Prostate gland (tissue), 2 donors: ENCODE measurements around the gene GRIP2. TPM values are rescaled to one million over a fixed set of nuclear protein-coding genes. Genes with fewer than 3 reads are reported as not detected.

ENCODE experiments used
- DNase-seq: peaks from one replicate; pipeline ENCODE4 v3.0.0-alpha.2; 2019; ENCODE audit warnings: low spot score
- H3K27ac ChIP-seq, 2 donors: fragments of 200-600 bp; sonication (generic); 2 replicates each; pipeline ENCODE4 v1.5.1; 2017 to 2019
- H3K27me3 ChIP-seq: fragments of 200-600 bp; sonication (generic); replicated peaks from 2 replicates; pipeline ENCODE4 v1.5.1; 2019; ENCODE audit not compliant: insufficient read depth
- H3K36me3 ChIP-seq, 2 donors: fragments of 200-600 bp; sonication (generic); 1 replicate in 1 of 2; 2 replicates in 1 of 2; pipeline versions ENCODE4 v1.5.1 to v1.8.1; 2017 to 2019
- H3K4me1 ChIP-seq: fragments of 200-600 bp; sonication (generic); replicated peaks from 2 replicates; pipeline ENCODE4 v1.5.1; 2019
- H3K4me3 ChIP-seq, 2 donors: fragments of 200-600 bp; sonication (generic); 2 replicates each; pipeline ENCODE4 v1.5.1; 2017 to 2019
- H3K9me3 ChIP-seq: fragments of 200-600 bp; sonication (generic); 2 replicates; pipeline ENCODE4 v1.5.1; 2017
- CTCF ChIP-seq, 4 experiments: fragments of 200-600 bp in 2 of 4; fragments of 450-650 bp in 2 of 4; sonication (generic) in 2 of 4; IDR thresholded peaks; 1 replicate in 3 of 4; 2 replicates in 1 of 4; pipeline ENCODE4 v1.5.1; 2016 to 2019; ENCODE audit warnings: antibody characterized with exemption in 4 of 4, mild to moderate bottlenecking in 2 of 4, moderate library complexity in 2 of 4
- POLR2A ChIP-seq: fragments of 450-650 bp; IDR thresholded peaks from one replicate; pipeline ENCODE4 v1.6.1; 2016; ENCODE audit warnings: antibody characterized with exemption, mild to moderate bottlenecking
- POLR2AphosphoS5 ChIP-seq: sonication (generic); formaldehyde crosslinking; IDR thresholded peaks from one replicate; pipeline ENCODE4 v1.6.1; 2017; ENCODE audit warnings: antibody characterized with exemption
- WGBS: methylation state at CpG from one replicate; pipeline ENCODE4 v1.1.5; 2018; 5-methylcytosine and 5-hydroxymethylcytosine counted together
- intact Hi-C: fragments of 100-400 bp; cut with DNase I; formaldehyde crosslinking; loops from one replicate; pipeline ENCODE4 v1.14.2; 2022
- total RNA-seq, 2 donors: library from RNA; depleted of rRNA; stranded (reverse); fragments of >200 nt; gene quantifications; one replicate each; pipeline ENCODE4 v1.1.0, GENCODE V29; 2016

The GRIP2 gene
- total RNA-seq, 2 donors from 2014 or later, result 0.27 to 0.62 TPM

- WGBS, result 37% methylated on average over 16 of the region's 22 CpGs
- Histone ChIP-seq H3K4me1 (no peaks in the 10 kb centered on the region), H3K36me3 (no peaks in the 10 kb centered on the region), H3K27me3 (no peaks in the 10 kb centered on the region), H3K27ac (no peak overlapping the region), H3K4me3 (no peak overlapping the region), H3K9me3 (no peaks in the 10 kb centered on the region)
- DNase-seq, result no peak
- intact Hi-C loops, result no loop called here
- TF ChIP-seq POLR2AphosphoS5 (no peak), POLR2A (no peak), CTCF (IDR thresholded peaks at IDR 0.05) (no peak)
Measured at GRCh38 chr3:14555835-14556234, 15.7 kb upstream of the GRIP2 start.

GRCh38 chr3:14554715-14555114 is 14.6 kb upstream of the GRIP2 start:
- Histone ChIP-seq H3K27me3 (no peaks in the 10 kb centered on the region), H3K4me3 (no peak overlapping the region), H3K27ac (no peak overlapping the region), H3K9me3 (no peaks in the 10 kb centered on the region), H3K4me1 (no peaks in the 10 kb centered on the region), H3K36me3 (no peaks in the 10 kb centered on the region)
- WGBS, result 100% methylated on average over 3 of the region's 3 CpGs
- intact Hi-C loops, result no loop called here
- TF ChIP-seq POLR2AphosphoS5, result no peak
- TF ChIP-seq POLR2A, result no peak
- DNase-seq, result no peak

- Histone ChIP-seq H3K9me3 (no peaks in the 10 kb centered on the region), H3K4me1 (no peaks in the 10 kb centered on the region), H3K27me3 (no peaks in the 10 kb centered on the region), H3K36me3 (no peaks in the 10 kb centered on the region), H3K4me3 (no peak overlapping the region), H3K27ac (no peak overlapping the region)
- TF ChIP-seq POLR2A, result no peak
- no peak for TF ChIP-seq CTCF (IDR thresholded peaks at IDR 0.05)
- no peak for TF ChIP-seq POLR2AphosphoS5
- 81% methylated on average over 5 of the region's 5 CpGs for WGBS
- intact Hi-C loops, result no loop called here
- DNase-seq, result no peak
Measured at GRCh38 chr3:14553871-14554270, 13.7 kb upstream of the GRIP2 start.

GRCh38 chr3:14552717-14553116 is 12.6 kb upstream of the GRIP2 start:
- DNase-seq, result no peak
- intact Hi-C loops, result no loop called here
- TF ChIP-seq POLR2AphosphoS5 (no peak), CTCF (IDR thresholded peaks at IDR 0.05) (no peak), POLR2A (no peak)
- Histone ChIP-seq H3K27me3 (no peaks in the 10 kb centered on the region), H3K36me3 (no peaks in the 10 kb centered on the region), H3K9me3 (no peaks in the 10 kb centered on the region), H3K27ac (no peak overlapping the region), H3K4me1 (no peaks in the 10 kb centered on the region), H3K4me3 (no peak overlapping the region)
- WGBS, result 88% methylated on average over 4 of the region's 4 CpGs

GRCh38 chr3:14552041-14552648 is 12.0 kb upstream of the GRIP2 start:
- TF ChIP-seq POLR2A (no peak), CTCF (IDR thresholded peaks at IDR 0.05) (no peak), POLR2AphosphoS5 (no peak)
- H3K27ac ChIP-seq, result no peak overlapping the region
- H3K4me3 ChIP-seq, result no peak overlapping the region
- H3K9me3 ChIP-seq, result no peaks in the 10 kb centered on the region
- no peaks in the 10 kb centered on the region for H3K27me3 ChIP-seq
- H3K4me1 ChIP-seq, result no peaks in the 10 kb centered on the region
- H3K36me3 ChIP-seq, result no peaks in the 10 kb centered on the region
- DNase-seq, result no peak
- 88% methylated on average over 8 of the region's 8 CpGs for WGBS
- intact Hi-C loops, result no loop called here
